HL-60 (cell line): ENCODE results near the gene COL23A1.

Experiments used
- DNase-seq, 2 experiments: peaks; one replicate each; pipeline ENCODE4 v3.0.0-alpha.2; 2010 to 2020; ENCODE audit warnings: low read depth in 1 of 2, low spot score in 1 of 2
- H3K27ac ChIP-seq: fragments of 250-450 bp; sonication (Bioruptor Pico); replicated peaks from 2 replicates; pipeline ENCODE4 v1.5.1; 2020; ENCODE audit warnings: mild to moderate bottlenecking, moderate library complexity
- H3K27me3 ChIP-seq: fragments of 250-450 bp; sonication (Bioruptor Pico); 2 replicates; pipeline ENCODE4 v1.5.1; 2021; ENCODE audit warnings: mild to moderate bottlenecking, moderate library complexity; ENCODE audit not compliant: insufficient read depth, poor library complexity, severe bottlenecking
- H3K4me3 ChIP-seq: replicated peaks from 2 replicates; pipeline ENCODE4 v1.5.1; 2011; ENCODE audit warnings: mild to moderate bottlenecking, control low read depth, low read length; ENCODE audit not compliant: insufficient read depth
- GABPA ChIP-seq: IDR thresholded peaks from 2 replicates; pipeline ENCODE4 v1.6.1; 2012; ENCODE audit warnings: low read depth
- POLR2AphosphoS5 ChIP-seq: IDR thresholded peaks from 2 replicates; pipeline ENCODE4 v1.6.1; 2012; ENCODE audit warnings: low read depth
- SPI1 ChIP-seq: IDR thresholded peaks from 2 replicates; pipeline ENCODE4 v1.6.1; 2012; ENCODE audit warnings: low read depth, mild to moderate bottlenecking, borderline replicate concordance
- TF ChIP-seq, protein P1 (sequence below): IDR thresholded peaks from one replicate; pipeline ENCODE4 v1.5.1; 2011; ENCODE audit warnings: low read length, control low read depth, inconsistent platforms; ENCODE audit not compliant: insufficient read depth
- TF ChIP-seq, protein P2 (sequence below): IDR thresholded peaks from 2 replicates; pipeline ENCODE4 v1.6.1; 2012; ENCODE audit warnings: low read depth; ENCODE audit not compliant: insufficient replicate concordance

Gene COL23A1

GRCh38 chr5:178193251-178193809, 396.9 kb downstream of the COL23A1 start:
- Histone ChIP-seq H3K27ac (peak overlapping the region; percentile 42), H3K4me3 (no peak overlapping the region), H3K27me3 (no peaks in the 10 kb centered on the region)
- DNase-seq = no peak
- TF ChIP-seq GABPA = no peak
- TF ChIP-seq, protein P1, sequence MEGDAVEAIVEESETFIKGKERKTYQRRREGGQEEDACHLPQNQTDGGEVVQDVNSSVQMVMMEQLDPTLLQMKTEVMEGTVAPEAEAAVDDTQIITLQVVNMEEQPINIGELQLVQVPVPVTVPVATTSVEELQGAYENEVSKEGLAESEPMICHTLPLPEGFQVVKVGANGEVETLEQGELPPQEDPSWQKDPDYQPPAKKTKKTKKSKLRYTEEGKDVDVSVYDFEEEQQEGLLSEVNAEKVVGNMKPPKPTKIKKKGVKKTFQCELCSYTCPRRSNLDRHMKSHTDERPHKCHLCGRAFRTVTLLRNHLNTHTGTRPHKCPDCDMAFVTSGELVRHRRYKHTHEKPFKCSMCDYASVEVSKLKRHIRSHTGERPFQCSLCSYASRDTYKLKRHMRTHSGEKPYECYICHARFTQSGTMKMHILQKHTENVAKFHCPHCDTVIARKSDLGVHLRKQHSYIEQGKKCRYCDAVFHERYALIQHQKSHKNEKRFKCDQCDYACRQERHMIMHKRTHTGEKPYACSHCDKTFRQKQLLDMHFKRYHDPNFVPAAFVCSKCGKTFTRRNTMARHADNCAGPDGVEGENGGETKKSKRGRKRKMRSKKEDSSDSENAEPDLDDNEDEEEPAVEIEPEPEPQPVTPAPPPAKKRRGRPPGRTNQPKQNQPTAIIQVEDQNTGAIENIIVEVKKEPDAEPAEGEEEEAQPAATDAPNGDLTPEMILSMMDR = no peak
- no peak for TF ChIP-seq SPI1
- no peak for TF ChIP-seq POLR2AphosphoS5
- TF ChIP-seq, protein P2, sequence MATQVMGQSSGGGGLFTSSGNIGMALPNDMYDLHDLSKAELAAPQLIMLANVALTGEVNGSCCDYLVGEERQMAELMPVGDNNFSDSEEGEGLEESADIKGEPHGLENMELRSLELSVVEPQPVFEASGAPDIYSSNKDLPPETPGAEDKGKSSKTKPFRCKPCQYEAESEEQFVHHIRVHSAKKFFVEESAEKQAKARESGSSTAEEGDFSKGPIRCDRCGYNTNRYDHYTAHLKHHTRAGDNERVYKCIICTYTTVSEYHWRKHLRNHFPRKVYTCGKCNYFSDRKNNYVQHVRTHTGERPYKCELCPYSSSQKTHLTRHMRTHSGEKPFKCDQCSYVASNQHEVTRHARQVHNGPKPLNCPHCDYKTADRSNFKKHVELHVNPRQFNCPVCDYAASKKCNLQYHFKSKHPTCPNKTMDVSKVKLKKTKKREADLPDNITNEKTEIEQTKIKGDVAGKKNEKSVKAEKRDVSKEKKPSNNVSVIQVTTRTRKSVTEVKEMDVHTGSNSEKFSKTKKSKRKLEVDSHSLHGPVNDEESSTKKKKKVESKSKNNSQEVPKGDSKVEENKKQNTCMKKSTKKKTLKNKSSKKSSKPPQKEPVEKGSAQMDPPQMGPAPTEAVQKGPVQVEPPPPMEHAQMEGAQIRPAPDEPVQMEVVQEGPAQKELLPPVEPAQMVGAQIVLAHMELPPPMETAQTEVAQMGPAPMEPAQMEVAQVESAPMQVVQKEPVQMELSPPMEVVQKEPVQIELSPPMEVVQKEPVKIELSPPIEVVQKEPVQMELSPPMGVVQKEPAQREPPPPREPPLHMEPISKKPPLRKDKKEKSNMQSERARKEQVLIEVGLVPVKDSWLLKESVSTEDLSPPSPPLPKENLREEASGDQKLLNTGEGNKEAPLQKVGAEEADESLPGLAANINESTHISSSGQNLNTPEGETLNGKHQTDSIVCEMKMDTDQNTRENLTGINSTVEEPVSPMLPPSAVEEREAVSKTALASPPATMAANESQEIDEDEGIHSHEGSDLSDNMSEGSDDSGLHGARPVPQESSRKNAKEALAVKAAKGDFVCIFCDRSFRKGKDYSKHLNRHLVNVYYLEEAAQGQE = no peak

DNA sequence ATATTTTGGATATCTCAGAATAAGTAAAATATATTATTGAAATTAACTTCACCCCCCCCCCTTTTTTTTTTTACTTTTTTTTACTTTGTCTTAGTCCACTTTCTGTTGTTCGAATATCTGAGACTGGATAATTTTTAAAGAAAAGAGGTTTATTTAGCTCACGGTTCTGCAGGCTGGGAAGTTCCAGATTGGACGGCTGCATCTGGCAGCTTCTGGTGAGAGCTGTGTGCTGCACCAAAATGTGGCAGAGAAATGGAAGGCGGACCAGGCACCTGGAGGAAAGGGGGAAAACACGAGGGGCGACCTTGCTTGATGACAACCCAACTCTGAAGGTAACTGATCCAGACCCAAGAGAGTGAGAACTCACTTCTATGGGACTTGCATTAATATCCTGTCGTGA, 397.4 kb downstream of the COL23A1 start:
- Histone ChIP-seq H3K27me3 (no peaks in the 10 kb centered on the region), H3K27ac (no peak overlapping the region), H3K4me3 (no peak overlapping the region)
- DNase-seq = no peak
- no peak for TF ChIP-seq POLR2AphosphoS5
- TF ChIP-seq, protein P2 = no peak
- no peak for TF ChIP-seq GABPA
- TF ChIP-seq SPI1 = no peak
- TF ChIP-seq, protein P1 = no peak

DNA sequence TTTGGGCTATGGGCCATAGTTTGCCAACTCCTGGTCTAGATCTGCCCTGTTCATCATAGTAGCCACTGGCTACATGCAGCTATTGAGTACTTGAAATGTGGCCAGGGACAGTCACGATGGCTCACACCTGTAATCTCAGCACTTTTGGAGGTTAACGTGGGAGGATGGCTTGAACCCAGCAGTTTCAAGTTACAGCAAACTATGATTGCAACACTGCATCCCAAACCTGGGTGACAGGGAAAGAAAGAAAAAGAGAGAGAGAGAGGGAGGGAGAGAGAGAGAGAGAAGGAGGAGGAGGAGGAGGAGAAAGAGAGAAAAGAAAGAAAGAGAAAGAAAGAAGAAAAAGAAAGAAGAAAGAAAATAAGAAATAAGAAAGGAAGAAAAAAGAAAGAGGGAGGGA, 397.9 kb downstream of the COL23A1 start:
- no peaks in the 10 kb centered on the region for H3K27me3 ChIP-seq
- H3K4me3 ChIP-seq = no peak overlapping the region
- TF ChIP-seq SPI1 (no peak), POLR2AphosphoS5 (no peak), GABPA (no peak)
- TF ChIP-seq, protein P2 = no peak
- TF ChIP-seq, protein P1 = no peak
- DNase-seq = no peak
- no peak overlapping the region for H3K27ac ChIP-seq
